Fibroblast of gingiva (primary cell): ENCODE measurements around the gene SHMT1.

Source experiments
- DNase-seq: peaks from one replicate; pipeline ENCODE4 v3.0.0-alpha.2; 2011; ENCODE audit warnings: low read depth

Gene SHMT1

DNA sequence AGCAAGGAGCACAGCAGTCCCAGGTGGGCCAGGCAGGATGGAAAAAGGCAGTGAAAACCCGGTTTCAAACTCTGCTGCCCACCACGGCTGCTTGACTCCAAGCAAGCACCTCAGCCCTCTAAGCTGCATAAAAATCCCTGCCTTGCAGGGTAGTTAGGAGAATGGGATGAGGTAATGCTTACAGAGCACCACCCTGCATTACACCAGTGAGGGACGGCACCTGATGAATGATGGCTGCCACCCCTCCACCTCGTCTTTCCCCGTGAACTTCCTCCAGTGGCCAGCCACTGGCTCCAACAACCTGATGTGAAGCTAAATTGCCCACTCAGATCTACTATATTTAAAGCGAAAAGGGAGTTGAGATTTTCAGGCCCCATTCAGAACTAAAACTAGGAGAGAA, 81.6 kb downstream of the SHMT1 start:
- DNase-seq, result no peak

DNA sequence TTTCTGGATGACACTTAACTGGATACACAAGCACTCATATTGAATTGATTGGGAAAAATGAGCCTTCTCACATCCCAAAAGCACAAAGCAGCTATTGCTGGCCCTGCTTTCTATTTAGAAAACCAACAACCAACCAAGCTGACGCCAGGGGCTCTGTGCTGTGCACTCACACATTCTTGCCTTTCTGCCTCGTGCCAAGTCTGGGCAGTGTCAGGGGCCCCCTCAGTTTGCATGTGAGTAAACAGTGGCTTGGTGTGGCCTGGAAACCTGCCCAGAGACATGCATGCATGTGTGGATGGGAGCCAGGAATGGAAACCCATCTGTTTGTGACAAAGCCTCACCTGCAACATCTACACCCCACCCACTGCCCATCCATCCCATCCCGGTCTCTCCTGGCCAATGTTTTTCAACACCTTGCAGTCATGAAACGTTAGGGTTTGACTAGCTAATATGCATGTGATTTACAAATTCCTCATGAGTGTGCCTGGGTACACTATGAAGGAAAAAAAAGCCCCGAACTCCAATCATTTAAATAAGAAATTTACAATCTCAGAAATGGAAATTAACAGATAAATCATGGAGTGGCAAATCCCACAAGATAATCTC, 82.5 kb downstream of the SHMT1 start:
- DNase-seq, result peak; percentile 33

DNA sequence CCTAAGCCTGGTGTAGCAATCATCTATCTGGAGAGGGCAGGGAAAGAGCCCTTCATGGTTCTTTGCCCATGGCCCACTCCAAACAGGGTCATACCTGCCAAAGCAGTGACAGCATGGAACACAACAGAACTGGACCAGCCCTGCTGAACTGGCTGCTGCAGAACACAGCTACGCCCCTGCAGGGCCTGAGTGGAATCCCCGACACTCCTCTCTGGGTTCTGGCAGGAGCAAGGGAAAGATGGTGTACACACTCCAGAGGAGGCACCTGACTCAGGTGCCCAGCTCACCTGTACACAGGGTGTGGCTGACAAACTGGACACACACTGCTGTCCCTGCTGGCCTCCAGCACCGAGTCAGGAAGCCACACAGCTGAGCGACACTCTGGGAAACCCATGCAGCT, 83.1 kb downstream of the SHMT1 start:
- DNase-seq, result no peak

DNA sequence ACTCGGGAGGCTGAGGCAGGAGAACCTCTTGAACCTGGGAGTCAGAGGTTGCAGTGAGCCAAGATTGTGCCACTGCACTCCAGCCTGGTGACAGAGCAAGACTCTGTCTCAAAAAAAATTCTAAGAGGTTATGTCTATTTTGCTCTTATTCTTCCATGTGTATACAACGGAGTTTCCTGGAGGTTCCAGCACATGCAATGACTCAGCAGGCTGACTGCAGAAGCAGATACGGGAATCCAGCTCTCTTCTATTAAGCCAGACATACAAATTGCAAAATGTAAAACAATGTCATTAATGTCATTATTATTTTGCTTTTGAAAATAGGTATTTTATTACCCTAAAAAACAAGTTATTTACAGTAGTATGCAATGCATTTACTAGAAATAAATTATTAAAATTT, 84.5 kb downstream of the SHMT1 start:
- peak; percentile 46 for DNase-seq
